GM23338 (cell line): ENCODE data around the gene B4GALT6. TPM values are rescaled to one million over a fixed set of nuclear protein-coding genes. Genes with fewer than 3 reads are reported as not detected.

ENCODE experiments used
- ATAC-seq: fragments of 200-7000 bp; cut with Tn5 transposase; 3 replicates; pipeline ENCODE4 v1.9.1; 2020
- DNase-seq: peaks from one replicate; pipeline ENCODE4 v3.0.0-alpha.2; 2015; ENCODE audit warnings: low spot score
- H2AFZ ChIP-seq: fragments of 200-600 bp; sonication (generic); 2 replicates; pipeline ENCODE4 v1.8.0; 2016; ENCODE audit warnings: antibody characterized with exemption, mild to moderate bottlenecking, moderate library complexity
- H3F3A ChIP-seq: fragments of 200-600 bp; sonication (generic); replicated peaks from 2 replicates; pipeline ENCODE4 v1.8.0; 2017; ENCODE audit warnings: antibody characterized with exemption, mixed run types, low read depth
- H3K27ac ChIP-seq: fragments of 200-600 bp; sonication (generic); 2 replicates; pipeline ENCODE4 v1.6.1; 2016; ENCODE audit warnings: low read depth
- H3K27me3 ChIP-seq: fragments of 200-600 bp; sonication (generic); 2 replicates; pipeline ENCODE4 v1.8.0; 2016; ENCODE audit warnings: mild to moderate bottlenecking, mixed run types, moderate library complexity; ENCODE audit not compliant: insufficient read depth
- H3K36me3 ChIP-seq: fragments of 200-600 bp; sonication (generic); 2 replicates; pipeline ENCODE4 v1.8.0; 2016; ENCODE audit warnings: mild to moderate bottlenecking; ENCODE audit not compliant: insufficient read depth
- H3K4me1 ChIP-seq: fragments of 200-600 bp; sonication (generic); 2 replicates; pipeline ENCODE4 v1.8.0; 2016; ENCODE audit warnings: mild to moderate bottlenecking, moderate library complexity; ENCODE audit not compliant: insufficient read depth
- H3K4me2 ChIP-seq: fragments of 200-600 bp; sonication (generic); 2 replicates; pipeline ENCODE4 v1.7.1; 2017; ENCODE audit warnings: mixed run types
- H3K4me3 ChIP-seq: fragments of 200-600 bp; sonication (generic); 2 replicates; pipeline ENCODE4 v1.6.1; 2016; ENCODE audit warnings: mixed run types
- H3K79me2 ChIP-seq: fragments of 200-600 bp; sonication (generic); replicated peaks from 2 replicates; pipeline ENCODE4 v1.8.0; 2017; ENCODE audit warnings: mild to moderate bottlenecking; ENCODE audit not compliant: insufficient read depth
- H3K9me2 ChIP-seq: fragments of 200-600 bp; sonication (generic); 2 replicates; pipeline ENCODE4 v1.8.0; 2017; ENCODE audit not compliant: insufficient read depth
- H4K20me1 ChIP-seq: fragments of 200-600 bp; sonication (generic); replicated peaks from 2 replicates; pipeline ENCODE4 v1.8.0; 2017; ENCODE audit warnings: mild to moderate bottlenecking; ENCODE audit not compliant: insufficient read depth
- H3K27ac Mint-ChIP-seq: 2 replicates; pipeline ENCODE4 v1.8.0; 2020; ENCODE audit warnings: inconsistent platforms, mild to moderate bottlenecking, moderate library complexity, mixed read lengths
- H3K27me3 Mint-ChIP-seq: 3 replicates; pipeline ENCODE4 v1.8.0; 2022; ENCODE audit warnings: low read depth, mild to moderate bottlenecking, moderate library complexity, mixed read lengths, inconsistent platforms; ENCODE audit not compliant: insufficient read depth, poor library complexity
- H3K36me3 Mint-ChIP-seq: 3 replicates; pipeline ENCODE4 v1.8.0; 2021; ENCODE audit warnings: low read depth, mild to moderate bottlenecking, inconsistent platforms, moderate library complexity, mixed read lengths
- H3K4me1 Mint-ChIP-seq: 3 replicates; pipeline ENCODE4 v1.8.0; 2020; ENCODE audit warnings: mild to moderate bottlenecking, inconsistent platforms, mixed read lengths
- H3K4me3 Mint-ChIP-seq: 3 replicates; pipeline ENCODE4 v1.8.0; 2021; ENCODE audit warnings: moderate library complexity, mild to moderate bottlenecking, inconsistent platforms, mixed read lengths
- H3K9me3 Mint-ChIP-seq: 3 replicates; pipeline ENCODE4 v1.8.0; 2020; ENCODE audit warnings: moderate library complexity, mild to moderate bottlenecking, inconsistent platforms, mixed read lengths
- CREB1 ChIP-seq: fragments of 250-450 bp; sonication (Bioruptor Pico); IDR thresholded peaks from 2 replicates; pipeline ENCODE4 v1.5.0; 2020; ENCODE audit warnings: low read depth, mild to moderate bottlenecking, moderate library complexity
- EZH2phosphoT487 ChIP-seq: fragments of 200-600 bp; sonication (generic); IDR thresholded peaks from one replicate; pipeline ENCODE4 v1.8.1; 2018; ENCODE audit warnings: antibody characterized with exemption; ENCODE audit not compliant: unreplicated experiment
- POLR2AphosphoS5 ChIP-seq: IDR thresholded peaks from 2 replicates; pipeline ENCODE4 v1.6.1; 2016; ENCODE audit warnings: antibody characterized with exemption, low read depth
- ZNF114 ChIP-seq: fragments of 250-450 bp; sonication (Bioruptor Pico); IDR thresholded peaks from 2 replicates; pipeline ENCODE4 v1.5.0; 2020; ENCODE audit warnings: mild to moderate bottlenecking, moderate library complexity
- polyA plus RNA-seq: library from polyadenylated mRNA; unstranded; fragments of >200 nt; fragmentation: Nextera tagmentation; extraction: Ambion mirVana; gene quantifications from 2 replicates; pipeline ENCODE4 v1.2.1, GENCODE V29; 2016
- total RNA-seq: library from RNA; depleted of rRNA; stranded (reverse); fragments of >200 nt; shearing (Covaris generic); gene quantifications from 2 replicates; pipeline ENCODE4 v1.2.3, GENCODE V29; 2014
- TF ChIP-seq, protein P1 (sequence below): fragments of 250-450 bp; sonication (Bioruptor Pico); IDR thresholded peaks from 2 replicates; pipeline ENCODE4 v1.5.0; 2020; ENCODE audit warnings: mild to moderate bottlenecking, moderate library complexity
- TF ChIP-seq, protein P2 (sequence below): IDR thresholded peaks from one replicate; pipeline ENCODE4 v1.6.1; 2018; ENCODE audit warnings: antibody characterized with exemption; ENCODE audit not compliant: unreplicated experiment

Gene B4GALT6
- total and polyA plus RNA-seq, 2 experiments from 2014 or later, result 14.8 to 33.8 TPM

- no peaks in the 10 kb centered on the region for H3K9me2 ChIP-seq
- Mint-ChIP-seq H3K4me1 (peaks cover 19% of the 10 kb centered on the region), H3K27ac (no peak overlapping the region), H3K36me3 (peaks cover 38% of the 10 kb centered on the region), H3K9me3 (no peaks in the 10 kb centered on the region; the same call in 2 of the 3 replicates), H3K27me3 (no peaks in the 10 kb centered on the region), H3K4me3 (no peak overlapping the region)
- H3K36me3 ChIP-seq, result peaks cover 10% of the 10 kb centered on the region; the same call in 1 of the 2 replicates
- no peak overlapping the region for H3K27ac ChIP-seq
- H3K4me3 ChIP-seq, result no peak overlapping the region
- no peaks in the 10 kb centered on the region for H3K27me3 ChIP-seq
- peaks cover 10% of the 10 kb centered on the region; the same call in 1 of the 2 replicates for H3K79me2 ChIP-seq
- peaks cover 7% of the 10 kb centered on the region; the same call in 1 of the 2 replicates for H3K4me1 ChIP-seq
- H3K4me2 ChIP-seq, result no peak overlapping the region
- TF ChIP-seq EZH2phosphoT487, result no peak
- no peak for TF ChIP-seq ZNF114
- TF ChIP-seq, protein P1, sequence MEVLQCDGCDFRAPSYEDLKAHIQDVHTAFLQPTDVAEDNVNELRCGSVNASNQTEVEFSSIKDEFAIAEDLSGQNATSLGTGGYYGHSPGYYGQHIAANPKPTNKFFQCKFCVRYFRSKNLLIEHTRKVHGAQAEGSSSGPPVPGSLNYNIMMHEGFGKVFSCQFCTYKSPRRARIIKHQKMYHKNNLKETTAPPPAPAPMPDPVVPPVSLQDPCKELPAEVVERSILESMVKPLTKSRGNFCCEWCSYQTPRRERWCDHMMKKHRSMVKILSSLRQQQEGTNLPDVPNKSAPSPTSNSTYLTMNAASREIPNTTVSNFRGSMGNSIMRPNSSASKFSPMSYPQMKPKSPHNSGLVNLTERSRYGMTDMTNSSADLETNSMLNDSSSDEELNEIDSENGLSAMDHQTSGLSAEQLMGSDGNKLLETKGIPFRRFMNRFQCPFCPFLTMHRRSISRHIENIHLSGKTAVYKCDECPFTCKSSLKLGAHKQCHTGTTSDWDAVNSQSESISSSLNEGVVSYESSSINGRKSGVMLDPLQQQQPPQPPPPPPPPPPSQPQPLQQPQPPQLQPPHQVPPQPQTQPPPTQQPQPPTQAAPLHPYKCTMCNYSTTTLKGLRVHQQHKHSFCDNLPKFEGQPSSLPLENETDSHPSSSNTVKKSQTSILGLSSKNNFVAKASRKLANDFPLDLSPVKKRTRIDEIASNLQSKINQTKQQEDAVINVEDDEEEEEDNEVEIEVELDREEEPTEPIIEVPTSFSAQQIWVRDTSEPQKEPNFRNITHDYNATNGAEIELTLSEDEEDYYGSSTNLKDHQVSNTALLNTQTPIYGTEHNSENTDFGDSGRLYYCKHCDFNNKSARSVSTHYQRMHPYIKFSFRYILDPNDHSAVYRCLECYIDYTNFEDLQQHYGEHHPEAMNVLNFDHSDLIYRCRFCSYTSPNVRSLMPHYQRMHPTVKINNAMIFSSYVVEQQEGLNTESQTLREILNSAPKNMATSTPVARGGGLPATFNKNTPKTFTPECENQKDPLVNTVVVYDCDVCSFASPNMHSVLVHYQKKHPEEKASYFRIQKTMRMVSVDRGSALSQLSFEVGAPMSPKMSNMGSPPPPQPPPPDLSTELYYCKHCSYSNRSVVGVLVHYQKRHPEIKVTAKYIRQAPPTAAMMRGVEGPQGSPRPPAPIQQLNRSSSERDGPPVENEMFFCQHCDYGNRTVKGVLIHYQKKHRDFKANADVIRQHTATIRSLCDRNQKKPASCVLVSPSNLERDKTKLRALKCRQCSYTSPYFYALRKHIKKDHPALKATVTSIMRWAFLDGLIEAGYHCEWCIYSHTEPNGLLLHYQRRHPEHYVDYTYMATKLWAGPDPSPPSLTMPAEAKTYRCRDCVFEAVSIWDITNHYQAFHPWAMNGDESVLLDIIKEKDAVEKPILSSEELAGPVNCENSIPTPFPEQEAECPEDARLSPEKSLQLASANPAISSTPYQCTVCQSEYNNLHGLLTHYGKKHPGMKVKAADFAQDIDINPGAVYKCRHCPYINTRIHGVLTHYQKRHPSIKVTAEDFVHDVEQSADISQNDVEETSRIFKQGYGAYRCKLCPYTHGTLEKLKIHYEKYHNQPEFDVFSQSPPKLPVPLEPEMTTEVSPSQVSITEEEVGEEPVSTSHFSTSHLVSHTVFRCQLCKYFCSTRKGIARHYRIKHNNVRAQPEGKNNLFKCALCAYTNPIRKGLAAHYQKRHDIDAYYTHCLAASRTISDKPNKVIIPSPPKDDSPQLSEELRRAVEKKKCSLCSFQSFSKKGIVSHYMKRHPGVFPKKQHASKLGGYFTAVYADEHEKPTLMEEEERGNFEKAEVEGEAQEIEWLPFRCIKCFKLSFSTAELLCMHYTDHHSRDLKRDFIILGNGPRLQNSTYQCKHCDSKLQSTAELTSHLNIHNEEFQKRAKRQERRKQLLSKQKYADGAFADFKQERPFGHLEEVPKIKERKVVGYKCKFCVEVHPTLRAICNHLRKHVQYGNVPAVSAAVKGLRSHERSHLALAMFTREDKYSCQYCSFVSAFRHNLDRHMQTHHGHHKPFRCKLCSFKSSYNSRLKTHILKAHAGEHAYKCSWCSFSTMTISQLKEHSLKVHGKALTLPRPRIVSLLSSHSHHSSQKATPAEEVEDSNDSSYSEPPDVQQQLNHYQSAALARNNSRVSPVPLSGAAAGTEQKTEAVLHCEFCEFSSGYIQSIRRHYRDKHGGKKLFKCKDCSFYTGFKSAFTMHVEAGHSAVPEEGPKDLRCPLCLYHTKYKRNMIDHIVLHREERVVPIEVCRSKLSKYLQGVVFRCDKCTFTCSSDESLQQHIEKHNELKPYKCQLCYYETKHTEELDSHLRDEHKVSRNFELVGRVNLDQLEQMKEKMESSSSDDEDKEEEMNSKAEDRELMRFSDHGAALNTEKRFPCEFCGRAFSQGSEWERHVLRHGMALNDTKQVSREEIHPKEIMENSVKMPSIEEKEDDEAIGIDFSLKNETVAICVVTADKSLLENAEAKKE (CRISPR knock-in tag), result no peak
- no peak for TF ChIP-seq CREB1 (CRISPR knock-in tag)
- TF ChIP-seq POLR2AphosphoS5, result no peak
- TF ChIP-seq, protein P2, sequence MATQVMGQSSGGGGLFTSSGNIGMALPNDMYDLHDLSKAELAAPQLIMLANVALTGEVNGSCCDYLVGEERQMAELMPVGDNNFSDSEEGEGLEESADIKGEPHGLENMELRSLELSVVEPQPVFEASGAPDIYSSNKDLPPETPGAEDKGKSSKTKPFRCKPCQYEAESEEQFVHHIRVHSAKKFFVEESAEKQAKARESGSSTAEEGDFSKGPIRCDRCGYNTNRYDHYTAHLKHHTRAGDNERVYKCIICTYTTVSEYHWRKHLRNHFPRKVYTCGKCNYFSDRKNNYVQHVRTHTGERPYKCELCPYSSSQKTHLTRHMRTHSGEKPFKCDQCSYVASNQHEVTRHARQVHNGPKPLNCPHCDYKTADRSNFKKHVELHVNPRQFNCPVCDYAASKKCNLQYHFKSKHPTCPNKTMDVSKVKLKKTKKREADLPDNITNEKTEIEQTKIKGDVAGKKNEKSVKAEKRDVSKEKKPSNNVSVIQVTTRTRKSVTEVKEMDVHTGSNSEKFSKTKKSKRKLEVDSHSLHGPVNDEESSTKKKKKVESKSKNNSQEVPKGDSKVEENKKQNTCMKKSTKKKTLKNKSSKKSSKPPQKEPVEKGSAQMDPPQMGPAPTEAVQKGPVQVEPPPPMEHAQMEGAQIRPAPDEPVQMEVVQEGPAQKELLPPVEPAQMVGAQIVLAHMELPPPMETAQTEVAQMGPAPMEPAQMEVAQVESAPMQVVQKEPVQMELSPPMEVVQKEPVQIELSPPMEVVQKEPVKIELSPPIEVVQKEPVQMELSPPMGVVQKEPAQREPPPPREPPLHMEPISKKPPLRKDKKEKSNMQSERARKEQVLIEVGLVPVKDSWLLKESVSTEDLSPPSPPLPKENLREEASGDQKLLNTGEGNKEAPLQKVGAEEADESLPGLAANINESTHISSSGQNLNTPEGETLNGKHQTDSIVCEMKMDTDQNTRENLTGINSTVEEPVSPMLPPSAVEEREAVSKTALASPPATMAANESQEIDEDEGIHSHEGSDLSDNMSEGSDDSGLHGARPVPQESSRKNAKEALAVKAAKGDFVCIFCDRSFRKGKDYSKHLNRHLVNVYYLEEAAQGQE, result no peak
- ATAC-seq (peak; percentile 82), DNase-seq (no peak)
- H3F3A ChIP-seq, result no peaks in the 10 kb centered on the region
- H4K20me1 ChIP-seq, result no peaks in the 10 kb centered on the region; the same call in none of the 2 replicates
- H2AFZ ChIP-seq, result no peak overlapping the region
Observed at GRCh38 chr18:31657823-31658669, 26.3 kb downstream of the B4GALT6 start.
